ENCODE measurements around the gene TSG101.

The TSG101 gene, protein sequence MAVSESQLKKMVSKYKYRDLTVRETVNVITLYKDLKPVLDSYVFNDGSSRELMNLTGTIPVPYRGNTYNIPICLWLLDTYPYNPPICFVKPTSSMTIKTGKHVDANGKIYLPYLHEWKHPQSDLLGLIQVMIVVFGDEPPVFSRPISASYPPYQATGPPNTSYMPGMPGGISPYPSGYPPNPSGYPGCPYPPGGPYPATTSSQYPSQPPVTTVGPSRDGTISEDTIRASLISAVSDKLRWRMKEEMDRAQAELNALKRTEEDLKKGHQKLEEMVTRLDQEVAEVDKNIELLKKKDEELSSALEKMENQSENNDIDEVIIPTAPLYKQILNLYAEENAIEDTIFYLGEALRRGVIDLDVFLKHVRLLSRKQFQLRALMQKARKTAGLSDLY

DNA sequence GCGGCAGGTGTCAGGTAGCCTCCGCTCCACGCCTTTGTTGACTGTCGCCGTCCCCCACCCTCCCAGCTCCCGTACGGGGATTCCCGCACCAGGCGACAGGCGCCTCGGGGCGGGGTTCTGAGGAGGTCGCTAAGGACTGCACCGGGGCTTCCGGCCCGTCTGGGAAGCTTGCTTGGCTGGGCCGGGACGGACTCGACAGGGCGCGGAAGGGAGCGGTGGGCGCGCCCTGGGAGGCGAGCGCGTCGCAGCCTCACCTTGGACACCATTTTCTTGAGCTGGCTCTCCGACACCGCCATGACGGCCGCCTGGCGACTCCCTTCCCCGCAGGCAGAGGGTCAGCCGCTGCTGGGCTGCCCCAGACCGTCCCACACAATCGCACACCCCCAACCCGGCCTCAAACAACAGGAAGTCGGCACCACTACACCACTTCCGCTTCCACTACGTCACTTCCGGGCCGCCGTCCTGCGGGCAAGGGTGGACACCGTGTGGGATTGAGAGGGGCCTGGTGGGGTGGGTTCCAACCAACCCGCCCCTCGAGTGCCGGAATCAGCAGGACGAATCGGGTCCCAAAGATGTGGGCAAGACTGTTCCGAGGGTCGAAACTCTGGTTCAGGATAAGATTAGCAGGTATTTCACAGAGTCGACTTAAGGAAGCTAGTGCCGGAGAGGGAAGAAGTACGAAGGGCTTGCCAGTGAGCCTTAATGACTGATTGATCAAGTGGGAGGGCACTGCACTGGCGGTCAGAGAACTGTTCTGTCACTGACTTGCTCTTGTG, at the start of gene TSG101:
TSS of gene TSG101 (minus strand) at position 422 of the 776 bp plus-strand sequence. CDS start at position 296, 126 bp downstream.
- DNase-seq = peak; percentile 93 to 94

DNA sequence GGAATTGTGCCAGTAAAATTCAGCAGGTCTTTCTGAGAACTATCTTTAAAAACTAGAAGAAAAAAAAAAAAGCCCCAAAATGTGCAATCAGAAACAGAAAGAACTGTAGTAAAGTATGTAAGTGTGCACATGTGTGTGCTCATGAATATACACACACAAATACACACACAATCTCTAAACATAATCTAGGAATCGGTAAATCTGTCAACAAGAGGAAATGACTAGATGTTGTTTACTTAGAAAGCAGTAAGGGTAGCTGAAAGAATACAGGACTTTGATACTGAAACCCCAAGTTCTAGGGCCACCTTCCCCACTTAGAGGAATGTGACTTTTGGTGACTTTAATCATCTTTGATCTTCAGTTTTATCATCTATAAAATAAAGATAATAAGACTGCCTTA, 48.6 kb upstream of the TSG101 start:
- DNase-seq = no peak

DNA sequence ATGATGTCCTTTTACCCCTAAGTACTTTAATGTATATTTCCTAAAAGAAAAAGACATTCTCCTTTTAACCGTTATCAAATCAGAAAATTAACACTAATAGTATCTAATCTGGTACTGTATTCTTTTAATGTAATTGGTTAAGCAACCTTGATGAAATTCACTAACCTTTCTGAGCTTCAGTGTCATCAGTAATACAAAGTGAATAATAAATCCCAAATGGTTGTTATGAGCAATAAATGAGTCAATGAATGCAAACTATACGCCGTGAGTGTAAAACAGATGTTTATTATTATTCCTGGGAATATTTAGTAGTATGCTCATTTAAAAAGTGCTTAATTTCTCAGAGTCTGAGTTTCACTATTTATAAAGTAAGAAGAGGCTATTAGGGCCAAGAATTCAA, 40.3 kb upstream of the TSG101 start:
- DNase-seq = no peak

DNA sequence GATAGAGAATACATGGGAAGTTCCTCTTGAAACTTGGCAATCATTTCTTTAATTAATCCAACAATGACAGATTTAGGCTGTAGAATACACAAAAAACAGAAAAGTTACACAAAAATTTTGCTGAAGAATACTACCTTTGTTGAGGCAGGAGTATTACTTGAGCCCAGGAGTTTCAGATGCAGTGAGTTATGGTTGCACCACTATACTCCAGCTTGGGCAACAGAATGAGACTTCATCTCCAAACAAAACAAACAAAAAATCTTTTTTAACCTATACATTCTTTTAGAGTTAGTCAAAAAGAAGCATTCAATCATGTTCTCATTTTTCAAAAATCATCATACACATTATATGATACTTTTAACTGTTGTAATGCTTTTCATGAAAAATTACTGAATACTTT, 39.7 kb upstream of the TSG101 start:
- no peak for DNase-seq

DNA sequence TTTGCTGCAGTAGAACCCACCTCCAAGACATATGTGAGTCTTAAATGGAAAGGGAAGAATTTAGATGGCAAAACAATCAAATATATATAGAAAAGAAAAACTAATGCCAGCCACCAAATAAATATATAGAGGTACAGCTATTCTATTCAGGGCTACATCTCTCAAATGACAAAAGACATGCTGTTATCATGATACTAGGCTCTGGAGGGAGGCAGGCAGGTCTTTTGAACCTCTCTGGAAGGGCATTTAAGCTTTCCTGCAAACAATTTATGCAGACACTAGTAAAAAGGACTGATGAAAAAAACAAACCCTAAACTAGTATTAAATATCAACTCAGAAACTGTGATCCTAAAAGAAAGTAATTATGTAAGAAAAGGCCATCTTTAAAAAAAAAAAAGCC, 37.4 kb upstream of the TSG101 start:
- no peak for DNase-seq

DNA sequence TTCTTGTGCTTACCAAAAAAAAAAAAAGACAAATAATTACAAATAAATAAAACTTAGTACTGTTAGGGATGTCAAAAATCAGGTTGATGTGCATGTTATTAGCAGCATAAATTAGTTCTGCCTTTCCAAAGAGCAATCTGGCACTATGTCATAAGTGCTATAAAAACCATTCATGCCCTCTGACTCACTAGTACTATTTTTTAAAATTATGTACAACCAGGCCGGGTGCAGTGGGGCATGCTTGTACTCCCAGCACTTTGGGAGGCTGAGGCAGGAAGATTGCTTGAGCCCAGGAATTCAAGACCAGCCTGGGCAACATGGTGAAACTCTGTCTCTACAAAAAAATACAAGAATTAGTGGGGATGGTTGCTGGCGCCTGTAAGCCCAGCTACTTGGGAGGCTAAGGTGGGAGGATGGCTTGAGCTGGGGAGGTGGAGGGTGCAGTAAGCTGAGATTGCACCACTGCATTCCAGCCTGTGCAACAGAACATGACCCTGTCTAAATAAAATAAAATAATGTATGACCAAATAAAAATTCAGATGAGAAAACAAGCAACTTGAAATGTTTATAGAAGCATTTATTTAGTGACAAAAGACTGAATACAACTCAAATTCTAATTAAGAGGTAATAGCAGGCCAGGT, 36.5 kb upstream of the TSG101 start:
- DNase-seq = no peak

DNA sequence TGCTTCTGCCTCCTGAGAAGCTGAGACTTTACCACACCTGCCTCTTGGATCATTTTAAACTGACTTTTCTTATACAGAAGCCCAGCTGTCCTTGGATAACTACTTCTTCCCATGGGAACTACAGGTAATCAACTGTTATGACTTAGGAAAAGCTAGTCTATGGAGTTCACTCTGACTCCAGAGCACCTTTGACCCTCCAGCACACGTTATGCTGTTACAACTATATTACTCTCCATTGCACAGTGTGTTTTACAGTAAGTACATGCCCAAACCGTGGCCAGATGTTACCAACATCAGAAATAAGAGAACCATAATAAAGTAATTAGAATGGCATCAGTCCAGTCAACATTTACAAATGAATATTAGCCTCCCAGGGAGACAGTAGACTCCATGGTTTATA, 21.3 kb upstream of the TSG101 start:
- DNase-seq = no peak

DNA sequence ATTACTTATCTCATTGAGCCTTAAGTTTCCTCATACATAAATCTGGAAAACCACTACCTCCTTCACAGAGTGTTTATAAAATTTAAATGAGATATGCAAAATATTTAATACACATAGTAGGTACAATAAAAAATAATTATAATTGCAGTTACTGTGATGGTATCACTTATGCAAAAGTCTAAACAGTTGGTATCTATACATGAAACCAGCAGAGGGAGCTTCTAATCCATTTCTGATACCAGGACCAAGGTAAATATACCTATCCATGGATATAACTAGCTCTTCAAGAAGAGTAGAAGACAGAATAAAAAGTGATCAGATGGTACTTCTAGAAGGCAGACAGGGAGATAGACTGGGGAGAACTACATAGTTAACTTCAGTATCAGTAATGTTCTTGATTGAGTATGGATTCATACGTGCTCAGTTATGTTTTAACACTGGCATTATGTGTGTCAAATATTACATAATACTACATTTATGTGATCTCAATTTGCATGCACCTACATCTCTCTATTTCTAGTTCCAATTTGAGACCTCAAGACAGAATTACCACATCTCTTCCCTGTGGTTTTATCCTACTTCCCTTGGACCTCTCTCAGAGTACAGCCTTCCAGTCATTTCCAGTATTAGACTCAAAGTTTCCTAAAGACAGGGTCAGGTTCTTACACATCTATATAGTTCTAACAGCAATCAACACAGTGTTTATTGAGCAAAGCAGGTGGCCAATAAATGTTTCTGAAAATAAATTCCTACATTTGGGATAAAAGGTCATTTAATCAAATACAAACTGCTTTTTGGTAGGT, 13.7 kb upstream of the TSG101 start:
- DNase-seq = peak in 1 of 2 donors; percentile 65

DNA sequence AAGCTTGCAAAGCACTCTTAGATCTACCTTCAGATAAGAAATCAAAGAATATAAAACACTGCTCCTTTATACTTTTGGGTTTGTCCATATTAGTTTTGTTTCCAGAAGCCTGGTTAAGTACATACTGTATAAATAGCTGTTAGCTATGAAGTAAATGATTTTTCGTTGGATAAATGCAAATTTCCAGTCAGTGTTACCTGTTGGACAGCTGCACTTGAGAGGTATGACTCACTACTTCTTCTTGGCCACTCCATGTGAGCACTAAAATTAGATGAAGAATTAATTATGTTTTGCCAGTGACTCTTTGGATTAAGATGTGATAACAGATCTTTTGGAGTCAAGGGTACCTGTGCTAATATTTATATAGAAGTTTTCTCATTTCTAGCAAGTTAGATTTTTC, 9.5 kb upstream of the TSG101 start:
- DNase-seq = no peak

DNA sequence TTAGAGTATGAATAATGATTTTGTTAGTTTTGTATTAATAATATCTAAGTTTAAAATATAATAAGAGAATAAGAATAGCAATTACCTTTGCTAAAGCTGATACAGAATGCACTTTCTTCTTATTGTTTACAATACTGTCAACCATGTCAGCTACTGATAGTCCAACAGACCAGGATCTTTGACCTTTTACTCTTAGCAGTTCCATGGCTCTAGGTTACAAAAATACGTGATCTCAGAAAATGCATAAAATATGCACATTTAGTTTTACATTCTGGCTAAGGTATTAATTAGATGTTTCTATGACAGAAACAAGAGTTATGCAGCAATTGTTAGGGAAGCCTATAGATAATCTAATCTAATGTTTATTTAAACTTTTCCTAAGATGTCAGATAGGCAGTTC, 7.5 kb upstream of the TSG101 start:
- DNase-seq = no peak

DNA sequence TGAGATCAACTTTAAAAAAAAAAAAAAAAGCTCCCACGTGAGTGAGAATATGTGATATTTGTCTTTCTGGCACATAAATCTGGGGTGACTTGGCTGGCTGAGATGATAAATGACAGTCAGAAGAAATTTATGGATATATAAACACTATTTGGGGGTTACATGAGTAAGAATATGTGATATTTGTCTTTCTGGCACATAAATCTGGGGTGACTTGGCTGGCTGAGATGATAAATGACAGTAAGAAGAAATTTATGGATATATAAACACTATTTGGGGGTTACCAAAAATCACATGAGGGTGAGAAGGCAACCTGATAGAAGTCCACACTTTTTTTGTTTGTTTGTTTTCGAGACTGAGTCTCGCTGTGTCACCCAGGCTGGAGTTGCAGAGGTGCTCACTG, 6.6 kb upstream of the TSG101 start:
- DNase-seq = no peak

DNA sequence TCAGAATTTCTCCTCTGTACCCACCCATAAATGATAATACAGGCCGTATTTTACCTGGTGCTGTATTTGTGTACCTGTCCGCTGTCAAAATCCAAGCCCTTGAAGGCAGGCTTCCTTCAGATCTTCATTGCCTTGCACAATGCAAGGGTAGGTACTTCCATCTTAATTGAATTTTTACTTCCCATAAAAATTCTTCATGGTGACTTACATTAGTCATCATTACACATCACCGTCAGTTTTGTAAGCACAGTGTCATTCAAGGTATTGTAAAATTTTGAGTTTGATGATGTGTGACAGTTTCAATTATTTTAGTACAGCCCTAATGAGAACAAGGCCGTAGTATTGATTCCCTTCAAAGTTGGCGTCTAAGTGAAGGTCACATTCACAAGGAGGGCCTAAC, 770 bp upstream of the TSG101 start:
- DNase-seq = peak in 1 of 2 donors; percentile 28

DNA sequence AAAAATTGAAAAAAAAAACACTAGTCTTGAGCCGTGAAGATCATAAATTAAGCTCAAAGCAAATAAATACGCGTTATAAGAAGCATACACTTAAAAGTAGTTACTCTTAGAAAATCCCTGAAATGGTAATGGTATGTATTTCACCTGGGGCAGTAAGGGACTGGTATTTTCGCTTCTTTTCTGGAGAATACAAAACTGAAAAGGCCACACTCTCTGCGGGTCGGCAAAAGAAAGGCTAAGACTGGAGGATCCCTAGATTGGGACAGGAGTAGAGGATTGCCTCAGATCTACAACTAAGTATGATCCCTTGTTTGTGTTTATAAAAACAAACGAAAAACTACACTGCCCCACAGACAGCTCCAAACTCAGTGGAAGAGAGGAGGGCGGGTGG, 617 bp downstream of the TSG101 start:
- DNase-seq = peak in 1 of 2 donors; percentile 1

DNA sequence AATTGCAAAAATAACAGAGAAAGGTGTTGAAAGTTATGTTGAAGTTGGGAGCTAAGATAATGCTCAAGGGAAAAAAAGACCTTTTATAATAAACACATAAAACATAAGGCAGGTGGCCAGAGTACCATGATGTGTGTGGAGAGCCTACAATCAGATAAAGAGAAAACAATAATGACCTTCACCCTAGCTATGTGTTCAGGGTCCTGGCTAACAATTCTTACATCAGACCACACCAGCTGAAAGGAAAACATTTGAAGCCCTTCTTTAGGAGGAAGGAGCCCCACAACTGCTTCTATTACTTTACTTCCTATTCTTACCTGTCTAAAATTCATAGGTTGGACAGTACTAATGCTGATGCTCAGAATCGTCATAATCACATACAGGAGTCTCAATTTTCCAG, 2.5 kb downstream of the TSG101 start:
- DNase-seq = no peak

DNA sequence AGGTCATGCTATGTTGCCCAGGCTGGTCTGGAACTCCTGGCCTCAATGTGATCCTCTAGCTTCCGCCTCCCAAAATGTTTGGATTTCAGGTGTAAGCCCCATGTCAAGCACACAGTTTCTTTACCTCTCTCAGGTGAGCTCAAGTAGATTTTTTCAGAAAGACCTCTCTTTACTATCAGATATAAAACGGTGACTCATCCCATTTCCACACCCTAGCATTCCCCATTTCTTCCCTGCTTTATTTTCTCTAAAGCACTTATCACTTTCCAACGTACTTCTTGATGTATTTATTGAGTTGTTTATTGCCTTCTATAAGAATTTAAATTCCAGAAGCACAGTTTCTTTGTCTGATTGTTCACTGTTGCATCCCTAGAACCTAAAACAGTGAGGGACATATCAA, 3.7 kb downstream of the TSG101 start:
- DNase-seq = no peak

DNA sequence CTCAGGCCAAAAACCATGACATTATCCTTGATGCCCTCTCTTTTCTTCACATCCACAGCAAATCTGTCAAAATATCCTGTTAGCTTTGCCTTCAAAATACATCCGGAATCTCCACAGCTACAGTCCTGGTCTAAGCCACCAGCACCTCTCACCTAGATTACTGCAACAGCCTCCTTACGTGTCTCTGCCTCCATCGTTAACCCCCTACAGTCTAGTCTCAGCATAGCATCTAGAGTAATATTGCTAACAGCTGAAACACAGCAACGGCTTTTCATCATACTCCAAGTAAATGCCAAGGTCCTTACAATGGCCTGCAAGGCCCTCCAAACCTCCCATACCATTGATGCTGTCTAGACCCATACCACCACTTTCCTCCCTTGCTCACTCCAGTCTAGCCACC, 4.4 kb downstream of the TSG101 start:
- DNase-seq = peak in 1 of 2 donors; percentile 4

DNA sequence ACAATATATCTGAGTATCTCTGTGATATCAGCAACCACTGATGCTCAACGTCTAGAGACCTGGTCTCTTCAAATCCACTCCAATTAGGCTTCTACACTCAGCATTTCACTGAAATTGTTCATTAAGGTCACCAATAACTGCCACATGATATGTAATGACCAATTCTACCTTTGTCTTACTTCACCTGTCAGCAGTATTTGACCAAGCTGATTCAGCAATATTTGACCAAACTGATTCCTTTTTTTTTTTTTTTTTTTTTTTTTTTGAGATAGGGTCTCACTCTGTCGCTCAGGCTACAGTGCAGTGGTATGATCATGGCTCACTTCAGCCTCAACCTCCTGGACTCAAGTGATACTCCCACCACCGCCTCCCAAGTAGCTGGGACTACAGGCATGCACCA, 5.6 kb downstream of the TSG101 start:
- no peak for DNase-seq

DNA sequence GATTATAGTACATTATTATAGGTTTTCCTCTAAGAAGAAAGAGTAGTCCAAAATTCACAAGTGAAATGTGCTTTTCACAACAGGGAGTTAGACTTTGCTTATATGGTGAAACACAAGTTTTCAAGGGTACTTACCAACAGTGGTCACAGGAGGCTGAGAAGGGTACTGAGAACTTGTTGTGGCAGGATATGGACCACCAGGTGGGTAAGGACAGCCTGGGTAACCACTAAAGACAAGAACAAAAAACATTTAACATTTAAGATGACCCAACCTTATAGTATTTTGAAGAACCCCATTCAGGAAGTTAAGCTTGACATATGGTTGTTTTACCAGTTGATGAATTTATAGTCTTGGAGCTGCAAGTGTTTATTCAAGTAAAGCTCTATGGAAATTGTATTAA, 24.4 kb downstream of the TSG101 start:
- DNase-seq = no peak

DNA sequence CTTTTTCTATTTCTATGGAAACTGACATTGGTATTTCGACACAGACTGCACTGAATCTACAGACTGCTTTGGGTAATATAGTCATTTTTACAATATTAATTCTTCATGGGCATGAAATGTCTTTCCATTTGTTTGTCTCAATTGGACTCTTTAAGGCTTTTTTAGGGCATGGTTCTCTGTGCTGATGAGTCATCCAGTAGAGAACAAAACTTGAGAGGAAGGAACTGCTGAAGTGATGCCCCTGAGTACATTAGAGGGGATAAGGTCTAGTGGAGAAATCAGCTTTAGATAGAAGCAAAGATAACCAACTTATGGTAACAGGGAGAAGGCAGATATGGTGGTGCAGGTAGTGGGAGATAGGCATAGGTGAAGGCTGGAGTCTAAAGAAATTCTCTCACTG, 25.1 kb downstream of the TSG101 start:
- DNase-seq = no peak

DNA sequence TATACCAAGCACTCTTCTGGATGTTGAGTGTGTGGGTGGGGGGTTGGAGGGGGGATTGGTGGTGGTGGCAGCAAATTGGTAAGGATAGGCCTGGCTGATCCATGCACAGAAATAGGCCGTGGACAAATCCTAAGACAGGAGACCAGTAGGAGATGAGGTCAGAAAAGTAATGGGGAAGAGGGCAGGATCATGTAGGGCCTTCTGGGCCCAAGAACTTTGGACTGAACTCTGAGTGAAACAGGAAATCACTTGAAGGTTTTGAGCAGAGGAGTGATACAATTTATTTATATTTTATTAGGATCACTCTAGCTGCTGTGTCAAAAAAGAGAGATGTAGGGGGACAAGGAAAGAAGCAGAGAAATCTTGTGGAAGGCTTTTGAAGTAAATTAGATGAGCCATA, 28.7 kb downstream of the TSG101 start:
- DNase-seq = no peak

DNA sequence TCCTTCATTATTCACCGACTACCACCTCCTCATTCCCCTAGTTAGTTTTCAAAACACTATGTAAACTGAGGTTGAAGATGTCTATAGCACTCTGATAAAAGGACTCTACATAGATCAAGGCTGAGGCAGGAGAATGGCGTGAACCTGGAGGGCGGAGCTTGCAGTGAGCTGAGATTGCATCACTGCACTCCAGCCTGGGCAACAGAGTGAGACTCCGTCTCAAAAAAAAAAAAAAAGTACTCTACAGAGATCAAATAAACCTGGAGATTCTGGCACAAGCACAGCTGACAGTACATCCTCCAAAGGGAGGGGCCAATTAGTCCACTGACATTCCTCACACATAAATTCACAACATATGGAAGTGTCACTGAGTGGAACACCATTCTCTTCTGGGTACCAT, 31.0 kb downstream of the TSG101 start:
- DNase-seq = no peak

DNA sequence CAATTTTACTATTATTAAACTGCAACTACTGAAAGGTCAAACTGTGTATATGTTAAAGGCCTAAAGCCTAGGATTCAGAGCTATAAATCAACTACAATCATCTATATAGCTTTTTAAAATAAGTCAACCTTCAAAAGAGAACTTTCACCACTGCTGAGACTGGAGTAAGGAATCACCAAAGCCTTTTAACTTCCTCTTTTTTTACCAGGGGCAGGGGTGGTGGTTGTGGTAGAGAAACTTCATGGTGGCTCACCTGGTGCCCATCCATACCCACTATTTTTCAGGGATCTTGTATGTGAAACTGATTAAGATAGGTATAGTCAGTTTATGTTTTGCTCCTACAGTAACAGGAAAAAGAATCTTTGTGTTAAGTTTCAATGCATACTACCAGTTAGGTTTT, 31.5 kb downstream of the TSG101 start:
- DNase-seq = no peak

DNA sequence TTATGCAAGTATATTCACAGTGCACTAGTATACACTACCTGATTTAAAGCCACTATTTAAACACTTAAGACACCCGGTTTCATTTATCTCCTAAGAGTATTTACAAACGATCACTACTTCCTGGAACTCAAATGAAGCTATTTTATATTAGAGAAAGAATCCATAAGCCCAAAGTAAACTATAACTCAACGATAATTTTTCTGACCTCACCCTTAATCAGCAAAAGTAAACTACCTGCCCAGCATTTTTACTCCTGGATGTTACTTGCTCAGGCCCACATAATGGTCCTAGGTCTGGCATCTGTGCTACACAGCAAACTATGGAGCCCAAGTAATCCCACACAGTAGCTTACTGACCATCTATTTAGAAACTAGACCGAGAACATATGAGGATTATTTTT, 33.4 kb downstream of the TSG101 start:
- DNase-seq = no peak
